SH-SY5Y (cell line): Measurements from ENCODE around the gene SRSF7.

ENCODE experiments used
- GATA2 ChIP-seq: IDR thresholded peaks from 2 replicates; pipeline ENCODE4 v1.6.1; 2011; ENCODE audit warnings: mild to moderate bottlenecking, low read depth, low read length
- GATA3 ChIP-seq: IDR thresholded peaks from 2 replicates; pipeline ENCODE4 v1.6.1; 2011; ENCODE audit warnings: low read depth, mild to moderate bottlenecking, low read length, moderate library complexity

DNA sequence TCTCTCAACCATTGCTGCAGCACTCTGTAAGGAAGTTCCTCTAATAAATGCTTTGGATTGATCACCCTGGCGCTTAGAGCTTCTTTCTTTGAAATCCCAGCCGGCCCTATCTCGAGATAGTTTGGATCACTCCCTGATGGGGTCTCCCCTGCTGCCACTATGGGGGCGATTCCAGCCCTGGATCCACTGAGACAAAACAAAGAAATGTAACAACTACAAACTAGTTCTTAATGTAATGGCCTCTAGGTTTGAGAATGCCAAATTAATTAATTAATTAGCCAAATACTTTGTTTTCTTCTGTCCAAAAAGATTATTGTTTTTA, 15.2 kb downstream of the SRSF7 start:
- TF ChIP-seq GATA2 (no peak), GATA3 (no peak)
